ENCODE data around the gene HNRNPUL2.
A peak's percentile ranks its signal among the peaks of the same experiment; 100 is the strongest.
"Not testable (repeated sequence)": the region's sequence is repeated elsewhere in the genome, so short reads cannot be mapped to it uniquely, and the experiment has no call there.

HNRNPUL2 gene

DNA sequence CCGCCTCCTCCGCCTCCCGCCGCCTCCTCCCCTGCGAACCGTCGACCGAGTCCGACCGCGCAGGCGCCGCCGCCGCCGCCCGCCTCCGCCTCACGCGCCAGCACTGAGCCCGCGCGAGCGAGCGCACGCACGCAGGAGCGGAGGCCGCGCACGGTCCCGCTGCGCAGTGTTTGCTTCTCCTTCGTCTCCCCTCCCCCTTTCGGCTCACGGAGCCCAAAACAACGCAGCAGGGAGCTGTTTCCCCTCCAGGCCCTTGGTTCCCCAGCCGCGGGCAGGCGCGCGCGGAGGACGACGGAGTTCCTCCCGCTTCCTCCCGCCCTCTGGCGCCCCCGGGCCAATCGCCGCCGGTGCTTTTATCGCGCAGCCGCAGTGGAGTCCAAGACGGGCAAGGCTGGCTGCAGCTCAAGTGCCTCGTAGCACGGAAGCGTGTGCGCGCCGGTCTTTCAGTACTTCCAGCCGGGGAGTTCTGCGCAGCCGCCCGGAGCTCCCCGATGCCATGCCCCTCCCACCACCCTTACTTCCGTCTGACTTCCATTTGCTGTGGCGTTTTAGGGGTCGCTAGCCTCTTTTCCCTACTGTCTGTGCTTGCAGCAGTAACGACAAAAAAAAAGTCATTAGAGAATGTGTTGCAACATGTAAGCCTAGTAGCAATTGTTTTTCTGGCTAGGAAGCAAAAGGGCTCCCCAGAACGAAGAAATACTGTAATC, at the start of gene HNRNPUL2:
Gene HNRNPUL2 (minus strand): TSS at position 293 of the 707 bp plus-strand sequence. CDS start 301 bp downstream, outside the sequence.
- peak; percentile 98 for DNase-seq

GRCh38 chr11:62775646-62776045, 48.4 kb upstream of the HNRNPUL2 start:
- DNase-seq = no peak

DNA sequence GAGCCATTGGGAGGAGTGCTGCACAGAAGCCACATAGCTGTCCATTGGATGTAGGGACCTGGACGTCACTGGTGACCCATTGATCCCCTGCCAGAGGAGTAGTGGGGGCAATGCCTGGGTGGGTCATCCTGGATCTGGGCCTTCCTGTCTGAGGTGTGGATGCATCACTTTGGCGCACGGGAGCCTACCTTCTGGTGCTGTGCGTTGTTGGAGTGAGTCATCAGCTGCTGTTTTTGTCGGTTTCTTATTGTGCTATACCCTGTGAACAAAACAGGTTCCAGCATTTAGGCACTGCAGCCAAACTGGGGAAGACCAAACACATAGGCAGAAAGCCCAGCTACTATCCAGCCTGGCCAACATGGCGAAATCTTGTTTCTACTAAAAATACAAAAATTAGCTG, 47.1 kb upstream of the HNRNPUL2 start:
- DNase-seq = no peak

- peak; percentile 98 for DNase-seq
Measured at GRCh38 chr11:62771144-62772021, 44.1 kb upstream of the HNRNPUL2 start, which contains the start of gene TAF6L. Gene TAF6L, plus strand, starts transcription at chr11:62771396. Its CDS starts 4,388 bp downstream, at chr11:62775784.

DNA sequence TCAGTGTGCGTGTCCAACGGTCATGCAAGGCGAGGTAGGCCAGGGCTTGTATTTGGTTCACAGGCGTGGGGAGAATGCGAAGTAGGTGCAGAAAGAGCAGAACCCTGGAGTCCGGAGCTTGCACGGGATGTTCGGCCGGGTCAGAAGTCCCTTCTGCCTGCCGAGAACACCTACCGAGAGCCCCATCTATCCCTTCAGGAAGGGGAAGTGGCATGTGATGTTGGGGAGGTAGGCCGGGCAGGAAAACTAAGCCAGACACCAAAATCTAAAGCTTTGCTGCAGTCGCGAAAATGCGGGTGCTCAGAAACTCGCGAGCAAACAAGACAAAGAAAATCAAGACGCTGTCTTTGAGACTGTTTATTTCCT, 43.5 kb upstream of the HNRNPUL2 start:
- peak; percentile 38 for DNase-seq

DNA sequence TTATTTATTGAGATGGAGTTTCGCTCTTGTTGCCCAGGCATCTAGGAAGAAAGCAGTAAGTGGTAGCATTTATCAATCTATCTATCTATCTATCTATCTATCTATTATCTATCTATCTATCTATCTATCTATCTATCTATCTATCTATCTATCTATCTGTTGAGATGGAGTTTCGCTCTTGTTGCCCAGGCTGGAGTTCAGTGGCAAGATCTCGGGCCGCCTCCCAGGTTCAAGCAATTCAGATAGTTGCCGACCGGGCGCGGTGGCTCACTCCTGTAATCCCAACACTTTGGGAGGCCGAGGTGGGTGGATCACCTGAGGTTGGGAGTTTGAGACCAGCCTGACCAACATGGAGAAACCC, 33.6 kb upstream of the HNRNPUL2 start:
- DNase-seq = peak; percentile 33

- DNase-seq = no peak
Measured at GRCh38 chr11:62757846-62758788, 30.9 kb upstream of the HNRNPUL2 start.

- no peak for DNase-seq
Measured at GRCh38 chr11:62755086-62755615, 27.9 kb upstream of the HNRNPUL2 start.

DNA sequence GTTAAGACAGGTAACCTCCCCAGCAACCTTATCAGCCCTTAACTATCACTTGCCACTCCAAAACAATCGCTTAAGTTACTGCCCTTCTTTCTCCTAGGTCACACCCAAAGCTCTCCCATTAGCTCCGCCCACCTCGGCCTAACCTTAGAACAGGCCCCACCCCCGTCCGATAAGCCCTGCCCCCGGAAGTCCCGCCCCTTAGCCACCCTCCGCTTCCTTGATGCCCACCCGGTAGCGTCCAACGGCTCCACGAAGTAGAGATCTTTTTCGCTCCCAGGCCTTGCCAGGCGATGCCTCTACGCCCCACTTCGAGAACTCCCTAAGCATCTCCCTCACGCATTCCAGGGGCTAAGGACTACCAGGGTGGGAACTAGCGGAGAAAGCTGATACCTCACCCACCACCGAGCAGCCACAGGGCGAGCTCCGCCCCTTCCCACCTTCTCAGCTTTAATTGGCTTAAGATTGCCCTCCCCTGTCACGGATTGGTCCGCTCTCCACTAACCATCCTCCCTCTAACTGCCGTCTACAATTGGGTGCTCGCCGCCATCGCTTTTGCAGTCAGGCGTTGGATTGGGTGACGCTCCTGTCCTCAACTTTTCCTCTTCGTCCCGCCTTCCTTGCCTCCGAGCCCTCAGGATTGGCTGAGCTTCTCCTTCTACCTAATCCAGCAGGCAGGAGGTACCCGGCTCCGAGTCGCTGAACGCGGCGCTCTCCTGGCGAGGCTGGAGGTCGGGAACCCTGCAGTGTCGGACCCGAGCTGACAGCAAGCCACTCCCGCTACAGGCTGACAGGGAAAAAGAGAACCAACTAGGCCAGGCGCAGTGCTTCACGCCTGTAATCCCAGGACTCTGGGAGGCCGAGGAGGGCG, 26.7 kb upstream of the HNRNPUL2 start, which contains the start of gene ZBTB3:
Gene ZBTB3 (minus strand): TSS at position 425 of the 868 bp plus-strand sequence. CDS start 496 bp downstream, outside the sequence.
- DNase-seq = peak; percentile 97

- DNase-seq = no peak
Measured at GRCh38 chr11:62752994-62753735, 25.9 kb upstream of the HNRNPUL2 start.

GRCh38 chr11:62752177-62752785, 25.0 kb upstream of the HNRNPUL2 start:
- no peak for DNase-seq

- DNase-seq = not testable (repeated sequence)
Measured at GRCh38 chr11:62749931-62750330, 22.7 kb upstream of the HNRNPUL2 start.

GRCh38 chr11:62747475-62748160, 20.4 kb upstream of the HNRNPUL2 start:
- DNase-seq = no peak

- DNase-seq = no peak
Measured at GRCh38 chr11:62737196-62737595, 9.9 kb upstream of the HNRNPUL2 start.

DNA sequence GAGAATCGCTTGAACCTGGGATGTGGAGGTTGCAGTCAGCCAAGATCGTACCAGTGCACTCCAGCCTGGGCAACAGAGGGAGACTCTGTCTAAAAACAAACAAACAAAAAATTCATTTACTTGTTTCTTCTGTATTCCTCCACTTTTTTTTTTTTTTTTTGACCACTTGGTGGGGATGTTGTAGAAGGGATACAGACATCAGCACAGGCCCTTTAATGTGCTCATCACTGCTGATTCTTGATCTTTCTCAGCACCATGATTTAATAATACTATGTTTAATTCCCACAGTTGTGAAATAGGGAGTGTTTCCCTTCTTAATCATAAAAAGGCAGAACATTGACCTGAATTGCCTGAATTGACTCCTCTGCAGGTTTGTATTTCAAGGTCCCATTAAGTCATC, 5.6 kb upstream of the HNRNPUL2 start:
- DNase-seq = no peak

DNA sequence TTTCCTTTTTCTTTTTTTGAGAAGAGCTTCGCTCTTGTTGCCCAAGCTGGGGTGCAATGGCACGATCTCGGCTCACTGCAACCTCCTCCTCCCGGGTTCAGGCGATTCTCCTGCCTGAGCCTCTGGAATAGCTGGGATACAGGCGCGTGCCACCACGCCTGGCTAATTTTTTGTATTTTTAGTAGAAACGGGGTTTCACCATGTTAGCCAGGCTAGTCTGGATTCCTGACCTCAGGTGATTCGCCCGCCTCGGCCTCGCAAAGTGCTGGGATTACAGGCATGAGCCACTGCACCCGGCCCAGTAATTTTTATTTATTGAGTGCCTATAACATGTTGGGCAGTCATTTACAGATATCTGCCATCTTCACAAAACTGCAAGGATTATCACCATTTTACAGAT, 2.8 kb upstream of the HNRNPUL2 start:
- DNase-seq = not testable (repeated sequence)

DNA sequence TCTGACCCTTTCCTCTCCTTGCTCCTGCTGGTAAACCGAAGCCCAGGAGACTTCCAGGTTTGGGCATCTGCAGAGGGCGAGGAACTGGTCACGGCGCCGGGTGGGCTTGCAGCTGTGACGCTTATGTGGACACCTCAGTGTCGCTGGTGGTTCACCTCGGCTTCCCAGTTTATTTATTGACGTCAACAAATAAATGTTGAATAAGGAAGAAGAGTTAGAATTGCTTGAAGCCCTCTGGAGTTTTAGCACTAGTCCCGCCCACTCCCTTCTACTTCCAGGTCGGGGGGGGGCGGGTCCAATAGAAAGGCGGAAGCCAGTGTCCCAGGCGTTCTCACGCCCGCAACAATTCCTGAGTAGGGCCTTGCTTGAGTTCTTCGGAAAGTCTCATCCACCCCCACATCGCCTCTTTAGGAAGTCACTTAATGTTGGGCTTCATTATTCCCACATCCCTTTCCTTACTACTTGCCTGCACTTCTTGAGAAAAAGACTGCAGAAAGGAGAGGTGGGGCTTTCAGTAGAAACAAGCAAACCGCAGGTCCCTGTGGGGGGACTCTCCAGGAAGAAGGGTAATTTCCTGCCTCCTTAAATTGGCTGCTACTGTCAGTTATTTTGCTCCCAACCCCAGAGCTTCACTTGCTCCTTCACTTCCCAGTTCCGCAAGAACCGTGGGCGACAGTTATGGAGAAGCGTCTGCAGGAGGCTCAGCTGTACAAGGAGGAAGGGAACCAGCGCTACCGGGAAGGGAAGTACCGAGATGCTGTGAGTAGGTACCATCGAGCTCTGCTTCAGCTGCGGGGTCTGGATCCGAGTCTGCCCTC, 1.1 kb upstream of the HNRNPUL2 start, which contains the start of gene TTC9C:
Gene TTC9C (plus strand): TSS at position 316 of the 818 bp plus-strand sequence. CDS start 363 bp downstream, at position 679.
- peak; percentile 92 for DNase-seq

DNA sequence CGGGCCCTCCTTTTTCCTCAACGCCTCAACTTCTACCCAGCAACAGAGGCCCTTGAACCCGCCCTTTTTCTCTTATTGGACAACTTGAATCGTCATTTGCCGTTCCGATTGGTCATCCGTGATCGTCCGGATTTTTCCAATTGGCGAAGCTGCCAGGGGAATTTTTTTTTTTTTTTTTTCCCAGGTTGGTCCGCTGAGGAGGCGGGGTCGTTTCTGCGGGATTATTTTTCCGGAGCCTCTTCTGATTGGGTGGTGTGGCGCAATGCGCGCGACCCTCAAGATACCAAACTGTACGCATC, 564 bp upstream of the HNRNPUL2 start:
- DNase-seq = peak; percentile 87

- DNase-seq = no peak
Measured at GRCh38 chr11:62726915-62727164, 417 bp downstream of the HNRNPUL2 start.
